Loucy (cell line): Measurements from ENCODE around the gene MMP21.

Experiments used
- CTCF ChIP-seq: fragments of 200-600 bp; sonication (generic); conservative IDR thresholded peaks from 2 replicates; pipeline ENCODE4 v1.5.1; 2014; ENCODE audit warnings: mild to moderate bottlenecking, antibody characterized with exemption, low read length
- EZH2phosphoT487 ChIP-seq: fragments of 200-600 bp; IDR thresholded peaks from 2 replicates; pipeline ENCODE4 v1.6.1; 2018; ENCODE audit warnings: antibody characterized with exemption, mild to moderate bottlenecking, moderate library complexity, borderline replicate concordance

- TF ChIP-seq CTCF, result no peak
- TF ChIP-seq EZH2phosphoT487, result no peak
Observed at GRCh38 chr10:125727436-125727835, 48.2 kb downstream of the MMP21 start.
